Bronchial epithelial cell (primary cell): Measurements from ENCODE around the gene GPR37L1. TPM values are rescaled to one million over a fixed set of nuclear protein-coding genes. Genes with fewer than 3 reads are reported as not detected.

Source experiments
- DNase-seq: peaks from one replicate; pipeline ENCODE4 v3.0.0-alpha.2; 2010; ENCODE audit warnings: low read depth
- FAIRE-seq: peaks from 2 replicates; lab custom pipeline; 2011; peaks lifted over from hg19 to GRCh38; lab: Jason Lieb, UNC
- H3K27me3 ChIP-seq: 2 replicates; pipeline ENCODE4 v1.5.1; 2011; ENCODE audit warnings: low read length; ENCODE audit not compliant: control insufficient read depth, insufficient read depth
- H3K36me3 ChIP-seq: 2 replicates; pipeline ENCODE4 v1.5.1; 2011; ENCODE audit warnings: low read length; ENCODE audit not compliant: control insufficient read depth, insufficient read depth
- H3K4me3 ChIP-seq: 2 replicates; pipeline ENCODE4 v1.5.1; 2011; ENCODE audit warnings: mild to moderate bottlenecking, low read depth, low read length, control low read depth
- total RNA-seq: library from RNA; depleted of rRNA; stranded (reverse); fragments of >200 nt; gene quantifications from 2 replicates; pipeline ENCODE4 v1.2.1, GENCODE V29; 2014
- TF ChIP-seq, protein P1 (sequence below): IDR thresholded peaks from 2 replicates; pipeline ENCODE4 v1.5.1; 2011; ENCODE audit warnings: mild to moderate bottlenecking, moderate library complexity, low read length, control low read depth, inconsistent platforms; ENCODE audit not compliant: insufficient read depth, severe bottlenecking

GPR37L1 gene
- total RNA-seq, 1 donor from 2014 or later, result not detected

DNA sequence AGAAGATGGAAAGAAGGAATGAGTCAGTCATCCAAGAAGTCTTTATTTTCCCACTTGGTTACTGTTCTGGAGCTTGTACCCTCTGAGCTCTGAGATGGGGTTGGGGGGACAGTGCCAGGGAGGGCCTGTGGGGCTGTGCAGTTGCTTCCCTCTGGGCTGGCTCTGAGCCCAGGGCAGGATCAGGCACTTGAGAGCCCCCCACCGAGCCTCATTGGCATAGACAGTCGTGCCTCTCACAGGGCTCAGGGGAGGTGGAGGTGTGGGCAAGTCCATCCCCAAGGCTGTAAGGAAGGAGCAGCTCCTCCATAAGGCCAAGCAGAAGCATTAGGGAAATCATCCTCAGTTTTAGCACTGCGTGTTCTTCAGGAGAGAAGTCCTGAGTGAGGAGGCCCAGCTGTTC is 24.3 kb downstream of the GPR37L1 start:
- FAIRE-seq (no peak), DNase-seq (no peak)
- Histone ChIP-seq H3K4me3 (no peak overlapping the region), H3K27me3 (no peaks in the 10 kb centered on the region), H3K36me3 (peaks cover 4% of the 10 kb centered on the region)
- TF ChIP-seq, protein P1, sequence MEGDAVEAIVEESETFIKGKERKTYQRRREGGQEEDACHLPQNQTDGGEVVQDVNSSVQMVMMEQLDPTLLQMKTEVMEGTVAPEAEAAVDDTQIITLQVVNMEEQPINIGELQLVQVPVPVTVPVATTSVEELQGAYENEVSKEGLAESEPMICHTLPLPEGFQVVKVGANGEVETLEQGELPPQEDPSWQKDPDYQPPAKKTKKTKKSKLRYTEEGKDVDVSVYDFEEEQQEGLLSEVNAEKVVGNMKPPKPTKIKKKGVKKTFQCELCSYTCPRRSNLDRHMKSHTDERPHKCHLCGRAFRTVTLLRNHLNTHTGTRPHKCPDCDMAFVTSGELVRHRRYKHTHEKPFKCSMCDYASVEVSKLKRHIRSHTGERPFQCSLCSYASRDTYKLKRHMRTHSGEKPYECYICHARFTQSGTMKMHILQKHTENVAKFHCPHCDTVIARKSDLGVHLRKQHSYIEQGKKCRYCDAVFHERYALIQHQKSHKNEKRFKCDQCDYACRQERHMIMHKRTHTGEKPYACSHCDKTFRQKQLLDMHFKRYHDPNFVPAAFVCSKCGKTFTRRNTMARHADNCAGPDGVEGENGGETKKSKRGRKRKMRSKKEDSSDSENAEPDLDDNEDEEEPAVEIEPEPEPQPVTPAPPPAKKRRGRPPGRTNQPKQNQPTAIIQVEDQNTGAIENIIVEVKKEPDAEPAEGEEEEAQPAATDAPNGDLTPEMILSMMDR, result no peak

DNA sequence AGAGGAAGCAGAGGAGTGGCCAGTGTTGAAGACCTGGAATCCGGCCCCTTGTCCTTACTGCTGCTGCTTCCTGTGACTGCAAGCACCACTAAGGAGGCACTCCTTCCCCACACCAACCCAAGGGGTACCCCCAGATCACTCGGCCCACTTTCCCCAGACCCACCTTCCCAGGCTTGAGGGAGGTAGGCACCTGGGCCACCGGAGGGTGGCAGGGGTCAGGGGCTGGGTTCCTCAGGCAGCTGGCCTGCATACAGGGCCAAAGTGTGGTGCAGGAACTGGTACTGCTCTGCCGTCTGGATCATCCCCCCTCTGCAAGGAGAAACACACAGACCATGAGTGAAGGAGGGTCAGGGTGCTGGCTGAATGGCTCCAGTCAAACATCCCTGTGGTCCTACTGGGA is 25.7 kb downstream of the GPR37L1 start:
- no peak for DNase-seq
- no peaks in the 10 kb centered on the region for H3K36me3 ChIP-seq
- H3K4me3 ChIP-seq, result no peak overlapping the region
- TF ChIP-seq, protein P1, result no peak
- no peaks in the 10 kb centered on the region for H3K27me3 ChIP-seq
- no peak for FAIRE-seq

DNA sequence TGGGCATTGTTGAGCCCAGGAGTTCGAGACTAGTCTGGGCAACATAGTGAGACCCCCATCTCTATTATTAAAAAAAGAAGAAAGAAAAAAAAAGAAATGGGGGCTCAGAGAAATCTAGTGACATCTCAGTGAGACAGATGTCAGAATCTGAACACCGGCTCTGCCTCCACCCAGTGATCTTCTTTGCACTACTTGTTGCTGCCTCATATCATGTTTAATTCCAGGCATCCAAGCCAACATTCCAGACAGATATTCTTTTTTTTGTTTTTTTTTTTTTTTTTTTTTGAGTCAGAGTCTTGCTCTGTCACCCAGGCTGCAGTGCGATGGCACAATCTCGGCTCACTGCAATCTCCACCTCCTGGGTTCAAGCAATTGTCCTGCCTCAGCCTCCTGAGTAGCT is 26.8 kb downstream of the GPR37L1 start:
- FAIRE-seq (no peak), DNase-seq (no peak)
- no peaks in the 10 kb centered on the region for H3K36me3 ChIP-seq

DNA sequence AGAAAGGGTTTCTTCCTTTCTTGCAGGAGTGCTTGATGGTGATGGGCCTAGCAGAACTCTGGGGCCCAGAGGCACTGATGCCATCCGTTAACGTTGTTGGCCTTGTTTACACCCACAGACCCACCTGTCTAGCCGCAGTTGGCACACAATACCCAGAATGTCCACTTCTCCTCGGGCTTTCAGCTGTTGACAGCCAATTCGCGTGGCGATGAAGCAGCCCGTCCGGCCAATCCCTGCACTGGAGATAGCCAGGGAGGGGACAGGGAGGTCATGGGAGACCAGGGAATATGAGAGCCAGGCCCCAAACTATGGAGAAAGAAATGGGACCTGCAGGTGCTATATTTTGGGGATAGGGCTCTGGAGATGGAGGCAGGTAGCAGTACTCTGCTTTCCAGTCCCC is 27.5 kb downstream of the GPR37L1 start:
- TF ChIP-seq, protein P1, result no peak
- DNase-seq (no peak), FAIRE-seq (no peak)
- no peaks in the 10 kb centered on the region for H3K27me3 ChIP-seq
- no peaks in the 10 kb centered on the region for H3K36me3 ChIP-seq
- H3K4me3 ChIP-seq, result no peak overlapping the region

More for the DNA sequence above, 26.8 kb downstream of the GPR37L1 start:
- TF ChIP-seq, protein P1, result no peak
- H3K27me3 ChIP-seq, result no peaks in the 10 kb centered on the region
- H3K4me3 ChIP-seq, result no peak overlapping the region

DNA sequence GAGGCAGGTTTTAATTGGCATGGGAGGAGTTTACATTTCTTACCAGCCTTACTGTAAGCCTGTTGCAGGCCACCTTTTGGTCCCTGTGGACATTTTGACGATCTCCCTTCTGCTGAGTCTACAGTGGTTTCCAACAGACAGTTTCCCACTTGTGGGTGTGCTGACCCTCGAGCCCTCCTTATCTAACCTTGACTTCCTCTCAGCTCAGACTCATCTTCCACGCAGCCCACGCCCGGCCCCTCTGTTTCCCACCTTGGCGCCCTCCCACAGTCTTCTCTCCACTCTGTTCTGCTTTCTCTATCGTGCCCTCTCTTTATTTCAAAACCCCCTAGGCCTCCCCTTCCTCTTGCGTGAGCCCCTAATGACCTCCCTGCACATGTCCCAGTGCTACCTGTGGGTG is 27.9 kb downstream of the GPR37L1 start:
- H3K4me3 ChIP-seq, result no peak overlapping the region
- TF ChIP-seq, protein P1, result no peak
- FAIRE-seq (no peak), DNase-seq (no peak)
- no peaks in the 10 kb centered on the region for H3K27me3 ChIP-seq
- no peaks in the 10 kb centered on the region for H3K36me3 ChIP-seq

DNA sequence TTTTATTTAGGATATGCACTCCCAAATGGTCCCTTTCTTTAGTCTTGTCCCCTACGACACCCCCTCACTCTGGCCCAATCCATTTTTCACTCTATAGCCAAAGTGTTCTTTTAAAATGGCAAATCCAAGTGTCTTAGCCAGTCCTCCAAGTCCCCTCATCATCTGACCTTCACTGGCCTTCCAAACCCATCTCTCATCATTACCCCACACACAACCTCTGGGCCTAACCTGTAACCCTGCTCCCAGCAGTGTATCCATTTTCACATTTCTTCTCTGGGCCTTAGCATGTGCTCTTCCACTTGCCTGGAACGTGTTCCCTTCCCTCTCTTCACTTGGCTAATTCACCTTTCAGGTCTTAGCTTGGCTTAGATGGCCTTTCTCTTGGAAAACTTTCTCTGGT is 28.3 kb downstream of the GPR37L1 start:
- DNase-seq (no peak), FAIRE-seq (no peak)
- no peaks in the 10 kb centered on the region for H3K27me3 ChIP-seq
- no peaks in the 10 kb centered on the region for H3K36me3 ChIP-seq
- TF ChIP-seq, protein P1, result no peak
- H3K4me3 ChIP-seq, result no peak overlapping the region
